Tibial nerve (tissue), 3 donors: Measurements from ENCODE around the gene RGS7.

Experiments
- POLR2A ChIP-seq, 2 donors: fragments of 450-650 bp; IDR thresholded peaks; one replicate each; pipeline ENCODE4 v1.6.1; 2017; ENCODE audit warnings: antibody characterized with exemption in 2 of 2, mild to moderate bottlenecking in 2 of 2, moderate library complexity in 2 of 2
- TF ChIP-seq, protein P1 (sequence below), 5 experiments: fragments of 200-600 bp in 3 of 5; fragments of 450-650 bp in 2 of 5; sonication (generic) in 3 of 5; IDR thresholded peaks; one replicate each; pipeline ENCODE4 v1.5.1; 2016 to 2019; ENCODE audit warnings: antibody characterized with exemption in 5 of 5, mild to moderate bottlenecking in 3 of 5, moderate library complexity in 2 of 5

DNA sequence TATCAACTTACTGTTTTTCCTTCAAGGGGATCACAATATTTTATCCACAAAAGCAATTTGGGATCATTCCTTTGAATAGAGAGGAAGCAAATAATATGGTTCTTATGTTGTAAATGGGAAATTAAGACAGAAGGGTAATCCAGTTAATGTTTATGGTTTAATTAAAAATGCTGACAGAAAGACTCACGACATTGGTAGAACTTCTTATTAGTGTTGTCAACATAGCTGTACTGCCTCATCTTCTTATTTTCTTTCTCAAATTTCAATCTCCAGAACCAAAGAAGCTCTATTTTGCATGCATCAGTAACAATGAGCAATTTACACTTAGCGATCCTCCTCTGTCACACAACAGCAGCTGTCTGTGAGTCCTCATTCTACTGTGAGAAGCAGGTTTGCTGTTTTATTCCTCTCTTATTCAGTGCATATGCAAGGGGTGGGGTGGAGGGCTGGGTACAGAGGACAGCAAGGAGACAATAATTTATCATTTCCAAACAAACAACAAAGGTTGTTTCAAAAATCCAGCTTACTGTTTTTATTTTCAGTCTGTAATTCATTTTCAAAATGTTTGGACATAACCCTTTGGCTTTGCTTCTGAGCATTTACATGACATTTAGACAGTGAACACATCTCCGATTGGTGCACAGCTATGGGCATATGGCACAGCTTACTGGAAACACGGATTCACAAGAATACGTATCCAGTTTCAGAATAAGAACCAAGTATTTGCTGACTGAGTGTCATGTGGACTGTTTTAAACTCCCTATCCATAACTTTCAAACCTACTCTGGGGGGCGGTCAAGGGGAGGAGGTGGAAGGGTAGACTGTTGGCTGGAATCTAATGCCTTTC lies 335.9 kb downstream of the RGS7 start:
- TF ChIP-seq POLR2A (IDR thresholded peaks at IDR 0.05), result no peak
- TF ChIP-seq, protein P1, sequence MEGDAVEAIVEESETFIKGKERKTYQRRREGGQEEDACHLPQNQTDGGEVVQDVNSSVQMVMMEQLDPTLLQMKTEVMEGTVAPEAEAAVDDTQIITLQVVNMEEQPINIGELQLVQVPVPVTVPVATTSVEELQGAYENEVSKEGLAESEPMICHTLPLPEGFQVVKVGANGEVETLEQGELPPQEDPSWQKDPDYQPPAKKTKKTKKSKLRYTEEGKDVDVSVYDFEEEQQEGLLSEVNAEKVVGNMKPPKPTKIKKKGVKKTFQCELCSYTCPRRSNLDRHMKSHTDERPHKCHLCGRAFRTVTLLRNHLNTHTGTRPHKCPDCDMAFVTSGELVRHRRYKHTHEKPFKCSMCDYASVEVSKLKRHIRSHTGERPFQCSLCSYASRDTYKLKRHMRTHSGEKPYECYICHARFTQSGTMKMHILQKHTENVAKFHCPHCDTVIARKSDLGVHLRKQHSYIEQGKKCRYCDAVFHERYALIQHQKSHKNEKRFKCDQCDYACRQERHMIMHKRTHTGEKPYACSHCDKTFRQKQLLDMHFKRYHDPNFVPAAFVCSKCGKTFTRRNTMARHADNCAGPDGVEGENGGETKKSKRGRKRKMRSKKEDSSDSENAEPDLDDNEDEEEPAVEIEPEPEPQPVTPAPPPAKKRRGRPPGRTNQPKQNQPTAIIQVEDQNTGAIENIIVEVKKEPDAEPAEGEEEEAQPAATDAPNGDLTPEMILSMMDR (IDR thresholded peaks at IDR 0.05), result no peak
